K562 (cell line): ENCODE measurements around the gene WDR81. TPM values are rescaled to one million over a fixed set of nuclear protein-coding genes. Genes with fewer than 3 reads are reported as not detected.

Source experiments
- GATAD2A ChIP-seq: fragments of 450-650 bp; IDR thresholded peaks from 2 replicates; pipeline ENCODE4 v1.6.1; 2017
- PHB ChIP-seq: fragments of 250-450 bp; sonication (Bioruptor Pico); IDR thresholded peaks from 2 replicates; pipeline ENCODE4 v1.5.0; 2021
- SAFB ChIP-seq: fragments of 200-400 bp; formaldehyde crosslinking; IDR thresholded peaks from 2 replicates; pipeline ENCODE4 v1.6.1; 2017; ENCODE audit warnings: low read depth, low read length, borderline replicate concordance
- SMAD3 ChIP-seq: fragments of 450-650 bp; formaldehyde crosslinking; conservative IDR thresholded peaks from 2 replicates; pipeline ENCODE4 v1.4.0; 2020; ENCODE audit warnings: mild to moderate bottlenecking
- SNRNP70 ChIP-seq: fragments of 200-400 bp; formaldehyde crosslinking; optimal IDR thresholded peaks from 2 replicates; pipeline ENCODE3; 2017; ENCODE audit warnings: low read depth, low read length
- SREBF1 ChIP-seq: fragments of 150-350 bp; IDR thresholded peaks from 2 replicates; pipeline ENCODE4 v1.6.1; 2014; ENCODE audit warnings: antibody characterized with exemption, low read depth, low read length, borderline replicate concordance
- polyA plus RNA-seq, 8 experiments: library from polyadenylated mRNA; depleted of rRNA in 4 of 8; stranded (reverse) in 5 of 8; unstranded in 3 of 8; fragments of >200 nt; fragmentation: Nextera tagmentation in 2 of 8; fragmentation: Illumina TruSeq in 1 of 8; extraction: Ambion mirVana in 2 of 8; extraction: Trizol in 1 of 8; gene quantifications; 2 replicates each; pipeline versions ENCODE4 v1.2.1 to v1.2.3, GENCODE V29; 2011 to 2014; ENCODE audit warnings: inconsistent platforms in 1 of 8, missing spikeins in 1 of 8
- total RNA-seq, 7 experiments: library from RNA; depleted of rRNA in 6 of 7; stranded (reverse); fragments of >200 nt in 6 of 7; fragmentation: Illumina TruSeq in 2 of 7; extraction: Trizol in 2 of 7; gene quantifications; 2 replicates each; pipeline versions ENCODE4 v1.2.1 to v1.2.3, GENCODE V29; 2011 to 2021; ENCODE audit warnings: low replicate concordance in 1 of 7
- TF ChIP-seq, protein P1 (sequence below): fragments of 200-600 bp; sonication (generic); IDR thresholded peaks from one replicate; pipeline ENCODE4 v1.6.1; 2012; ENCODE audit warnings: mild to moderate bottlenecking, low read depth, low read length, inconsistent platforms
- TF ChIP-seq, protein P2 (sequence below): fragments of 450-650 bp; formaldehyde crosslinking; IDR thresholded peaks from 2 replicates; pipeline ENCODE4 v1.4.0; 2020; ENCODE audit warnings: mild to moderate bottlenecking, moderate library complexity
- TF ChIP-seq, protein P3 (sequence below): fragments of 150-350 bp; IDR thresholded peaks from 2 replicates; pipeline ENCODE4 v1.6.1; 2014; ENCODE audit warnings: low read depth, mild to moderate bottlenecking, low read length, borderline replicate concordance
- TF ChIP-seq, protein P4 (sequence below): sonication (generic); formaldehyde crosslinking; IDR thresholded peaks from 2 replicates; pipeline ENCODE4 v1.5.0; 2020; ENCODE audit warnings: missing genetic modification reagents

Gene WDR81
- total and polyA plus RNA-seq, 9 of the 15 experiments (the other 6 are each of a cell fraction or from before 2014, with no cell fraction given): 0.01 to 17.1 (median 3.3) TPM

DNA sequence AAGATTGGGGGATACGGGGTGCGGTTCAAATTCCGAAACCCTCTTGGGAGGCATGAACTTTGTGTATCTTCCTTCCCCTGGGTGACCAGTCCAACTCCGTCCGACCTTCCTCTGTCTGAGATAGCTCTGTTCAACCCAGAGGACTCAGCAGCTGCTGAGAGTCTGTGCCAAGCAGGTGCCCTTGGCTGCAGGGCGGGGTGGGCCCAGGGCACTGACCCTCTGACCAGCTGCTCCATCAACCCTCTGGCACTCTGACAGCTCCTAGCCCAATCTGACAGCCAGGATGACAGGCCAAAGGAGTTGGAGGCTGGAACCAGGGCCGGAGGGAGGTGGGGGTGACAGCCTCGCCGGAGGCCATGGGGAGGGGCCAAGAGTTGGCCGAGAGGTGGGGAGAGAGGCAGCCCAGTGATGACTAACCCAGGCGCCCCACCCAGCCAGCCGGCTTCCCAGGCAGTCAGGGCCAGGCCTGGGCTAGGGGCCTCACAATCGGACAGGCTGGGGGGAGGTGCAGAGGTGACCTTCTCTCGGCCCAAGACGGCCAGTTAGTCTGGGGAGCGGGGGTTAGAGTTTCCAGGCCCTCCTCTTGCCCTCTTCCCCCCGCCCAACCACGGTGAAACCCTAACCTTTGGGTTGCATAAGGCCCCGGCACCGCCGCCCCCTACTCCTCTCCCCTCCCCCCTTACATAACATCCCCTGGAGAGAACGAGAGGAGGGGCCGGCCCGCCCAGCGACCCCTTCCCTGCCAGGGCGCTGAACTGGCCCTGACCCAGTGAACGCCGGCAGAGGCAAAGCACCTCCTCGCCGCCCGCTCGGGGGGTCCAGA, 9.3 kb upstream of the WDR81 start (continued):
- TF ChIP-seq, protein P1, sequence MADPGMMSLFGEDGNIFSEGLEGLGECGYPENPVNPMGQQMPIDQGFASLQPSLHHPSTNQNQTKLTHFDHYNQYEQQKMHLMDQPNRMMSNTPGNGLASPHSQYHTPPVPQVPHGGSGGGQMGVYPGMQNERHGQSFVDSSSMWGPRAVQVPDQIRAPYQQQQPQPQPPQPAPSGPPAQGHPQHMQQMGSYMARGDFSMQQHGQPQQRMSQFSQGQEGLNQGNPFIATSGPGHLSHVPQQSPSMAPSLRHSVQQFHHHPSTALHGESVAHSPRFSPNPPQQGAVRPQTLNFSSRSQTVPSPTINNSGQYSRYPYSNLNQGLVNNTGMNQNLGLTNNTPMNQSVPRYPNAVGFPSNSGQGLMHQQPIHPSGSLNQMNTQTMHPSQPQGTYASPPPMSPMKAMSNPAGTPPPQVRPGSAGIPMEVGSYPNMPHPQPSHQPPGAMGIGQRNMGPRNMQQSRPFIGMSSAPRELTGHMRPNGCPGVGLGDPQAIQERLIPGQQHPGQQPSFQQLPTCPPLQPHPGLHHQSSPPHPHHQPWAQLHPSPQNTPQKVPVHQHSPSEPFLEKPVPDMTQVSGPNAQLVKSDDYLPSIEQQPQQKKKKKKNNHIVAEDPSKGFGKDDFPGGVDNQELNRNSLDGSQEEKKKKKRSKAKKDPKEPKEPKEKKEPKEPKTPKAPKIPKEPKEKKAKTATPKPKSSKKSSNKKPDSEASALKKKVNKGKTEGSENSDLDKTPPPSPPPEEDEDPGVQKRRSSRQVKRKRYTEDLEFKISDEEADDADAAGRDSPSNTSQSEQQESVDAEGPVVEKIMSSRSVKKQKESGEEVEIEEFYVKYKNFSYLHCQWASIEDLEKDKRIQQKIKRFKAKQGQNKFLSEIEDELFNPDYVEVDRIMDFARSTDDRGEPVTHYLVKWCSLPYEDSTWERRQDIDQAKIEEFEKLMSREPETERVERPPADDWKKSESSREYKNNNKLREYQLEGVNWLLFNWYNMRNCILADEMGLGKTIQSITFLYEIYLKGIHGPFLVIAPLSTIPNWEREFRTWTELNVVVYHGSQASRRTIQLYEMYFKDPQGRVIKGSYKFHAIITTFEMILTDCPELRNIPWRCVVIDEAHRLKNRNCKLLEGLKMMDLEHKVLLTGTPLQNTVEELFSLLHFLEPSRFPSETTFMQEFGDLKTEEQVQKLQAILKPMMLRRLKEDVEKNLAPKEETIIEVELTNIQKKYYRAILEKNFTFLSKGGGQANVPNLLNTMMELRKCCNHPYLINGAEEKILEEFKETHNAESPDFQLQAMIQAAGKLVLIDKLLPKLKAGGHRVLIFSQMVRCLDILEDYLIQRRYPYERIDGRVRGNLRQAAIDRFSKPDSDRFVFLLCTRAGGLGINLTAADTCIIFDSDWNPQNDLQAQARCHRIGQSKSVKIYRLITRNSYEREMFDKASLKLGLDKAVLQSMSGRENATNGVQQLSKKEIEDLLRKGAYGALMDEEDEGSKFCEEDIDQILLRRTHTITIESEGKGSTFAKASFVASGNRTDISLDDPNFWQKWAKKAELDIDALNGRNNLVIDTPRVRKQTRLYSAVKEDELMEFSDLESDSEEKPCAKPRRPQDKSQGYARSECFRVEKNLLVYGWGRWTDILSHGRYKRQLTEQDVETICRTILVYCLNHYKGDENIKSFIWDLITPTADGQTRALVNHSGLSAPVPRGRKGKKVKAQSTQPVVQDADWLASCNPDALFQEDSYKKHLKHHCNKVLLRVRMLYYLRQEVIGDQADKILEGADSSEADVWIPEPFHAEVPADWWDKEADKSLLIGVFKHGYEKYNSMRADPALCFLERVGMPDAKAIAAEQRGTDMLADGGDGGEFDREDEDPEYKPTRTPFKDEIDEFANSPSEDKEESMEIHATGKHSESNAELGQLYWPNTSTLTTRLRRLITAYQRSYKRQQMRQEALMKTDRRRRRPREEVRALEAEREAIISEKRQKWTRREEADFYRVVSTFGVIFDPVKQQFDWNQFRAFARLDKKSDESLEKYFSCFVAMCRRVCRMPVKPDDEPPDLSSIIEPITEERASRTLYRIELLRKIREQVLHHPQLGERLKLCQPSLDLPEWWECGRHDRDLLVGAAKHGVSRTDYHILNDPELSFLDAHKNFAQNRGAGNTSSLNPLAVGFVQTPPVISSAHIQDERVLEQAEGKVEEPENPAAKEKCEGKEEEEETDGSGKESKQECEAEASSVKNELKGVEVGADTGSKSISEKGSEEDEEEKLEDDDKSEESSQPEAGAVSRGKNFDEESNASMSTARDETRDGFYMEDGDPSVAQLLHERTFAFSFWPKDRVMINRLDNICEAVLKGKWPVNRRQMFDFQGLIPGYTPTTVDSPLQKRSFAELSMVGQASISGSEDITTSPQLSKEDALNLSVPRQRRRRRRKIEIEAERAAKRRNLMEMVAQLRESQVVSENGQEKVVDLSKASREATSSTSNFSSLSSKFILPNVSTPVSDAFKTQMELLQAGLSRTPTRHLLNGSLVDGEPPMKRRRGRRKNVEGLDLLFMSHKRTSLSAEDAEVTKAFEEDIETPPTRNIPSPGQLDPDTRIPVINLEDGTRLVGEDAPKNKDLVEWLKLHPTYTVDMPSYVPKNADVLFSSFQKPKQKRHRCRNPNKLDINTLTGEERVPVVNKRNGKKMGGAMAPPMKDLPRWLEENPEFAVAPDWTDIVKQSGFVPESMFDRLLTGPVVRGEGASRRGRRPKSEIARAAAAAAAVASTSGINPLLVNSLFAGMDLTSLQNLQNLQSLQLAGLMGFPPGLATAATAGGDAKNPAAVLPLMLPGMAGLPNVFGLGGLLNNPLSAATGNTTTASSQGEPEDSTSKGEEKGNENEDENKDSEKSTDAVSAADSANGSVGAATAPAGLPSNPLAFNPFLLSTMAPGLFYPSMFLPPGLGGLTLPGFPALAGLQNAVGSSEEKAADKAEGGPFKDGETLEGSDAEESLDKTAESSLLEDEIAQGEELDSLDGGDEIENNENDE: no peak
- TF ChIP-seq, protein P2, sequence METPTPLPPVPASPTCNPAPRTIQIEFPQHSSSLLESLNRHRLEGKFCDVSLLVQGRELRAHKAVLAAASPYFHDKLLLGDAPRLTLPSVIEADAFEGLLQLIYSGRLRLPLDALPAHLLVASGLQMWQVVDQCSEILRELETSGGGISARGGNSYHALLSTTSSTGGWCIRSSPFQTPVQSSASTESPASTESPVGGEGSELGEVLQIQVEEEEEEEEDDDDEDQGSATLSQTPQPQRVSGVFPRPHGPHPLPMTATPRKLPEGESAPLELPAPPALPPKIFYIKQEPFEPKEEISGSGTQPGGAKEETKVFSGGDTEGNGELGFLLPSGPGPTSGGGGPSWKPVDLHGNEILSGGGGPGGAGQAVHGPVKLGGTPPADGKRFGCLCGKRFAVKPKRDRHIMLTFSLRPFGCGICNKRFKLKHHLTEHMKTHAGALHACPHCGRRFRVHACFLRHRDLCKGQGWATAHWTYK (CRISPR knock-in tag): no peak
- no peak for TF ChIP-seq SMAD3 (CRISPR knock-in tag)
- TF ChIP-seq SNRNP70: no peak
- no peak for TF ChIP-seq SREBF1
- TF ChIP-seq, protein P3, sequence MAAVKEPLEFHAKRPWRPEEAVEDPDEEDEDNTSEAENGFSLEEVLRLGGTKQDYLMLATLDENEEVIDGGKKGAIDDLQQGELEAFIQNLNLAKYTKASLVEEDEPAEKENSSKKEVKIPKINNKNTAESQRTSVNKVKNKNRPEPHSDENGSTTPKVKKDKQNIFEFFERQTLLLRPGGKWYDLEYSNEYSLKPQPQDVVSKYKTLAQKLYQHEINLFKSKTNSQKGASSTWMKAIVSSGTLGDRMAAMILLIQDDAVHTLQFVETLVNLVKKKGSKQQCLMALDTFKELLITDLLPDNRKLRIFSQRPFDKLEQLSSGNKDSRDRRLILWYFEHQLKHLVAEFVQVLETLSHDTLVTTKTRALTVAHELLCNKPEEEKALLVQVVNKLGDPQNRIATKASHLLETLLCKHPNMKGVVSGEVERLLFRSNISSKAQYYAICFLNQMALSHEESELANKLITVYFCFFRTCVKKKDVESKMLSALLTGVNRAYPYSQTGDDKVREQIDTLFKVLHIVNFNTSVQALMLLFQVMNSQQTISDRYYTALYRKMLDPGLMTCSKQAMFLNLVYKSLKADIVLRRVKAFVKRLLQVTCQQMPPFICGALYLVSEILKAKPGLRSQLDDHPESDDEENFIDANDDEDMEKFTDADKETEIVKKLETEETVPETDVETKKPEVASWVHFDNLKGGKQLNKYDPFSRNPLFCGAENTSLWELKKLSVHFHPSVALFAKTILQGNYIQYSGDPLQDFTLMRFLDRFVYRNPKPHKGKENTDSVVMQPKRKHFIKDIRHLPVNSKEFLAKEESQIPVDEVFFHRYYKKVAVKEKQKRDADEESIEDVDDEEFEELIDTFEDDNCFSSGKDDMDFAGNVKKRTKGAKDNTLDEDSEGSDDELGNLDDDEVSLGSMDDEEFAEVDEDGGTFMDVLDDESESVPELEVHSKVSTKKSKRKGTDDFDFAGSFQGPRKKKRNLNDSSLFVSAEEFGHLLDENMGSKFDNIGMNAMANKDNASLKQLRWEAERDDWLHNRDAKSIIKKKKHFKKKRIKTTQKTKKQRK: no peak
- no peak for TF ChIP-seq PHB (CRISPR knock-in tag)
- no peak for TF ChIP-seq SAFB
- TF ChIP-seq, protein P4, sequence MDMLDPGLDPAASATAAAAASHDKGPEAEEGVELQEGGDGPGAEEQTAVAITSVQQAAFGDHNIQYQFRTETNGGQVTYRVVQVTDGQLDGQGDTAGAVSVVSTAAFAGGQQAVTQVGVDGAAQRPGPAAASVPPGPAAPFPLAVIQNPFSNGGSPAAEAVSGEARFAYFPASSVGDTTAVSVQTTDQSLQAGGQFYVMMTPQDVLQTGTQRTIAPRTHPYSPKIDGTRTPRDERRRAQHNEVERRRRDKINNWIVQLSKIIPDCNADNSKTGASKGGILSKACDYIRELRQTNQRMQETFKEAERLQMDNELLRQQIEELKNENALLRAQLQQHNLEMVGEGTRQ: no peak
- TF ChIP-seq GATAD2A: no peak
